HFFc6 (cell line): Measurements from ENCODE around the gene CD300LG. TPM values are rescaled to one million over a fixed set of nuclear protein-coding genes. Genes with fewer than 3 reads are reported as not detected.

Source experiments
- DNase-seq: peaks from one replicate; pipeline ENCODE4 v3.0.0-alpha.2; 2018
- H3K27ac Mint-ChIP-seq: 2 replicates; pipeline ENCODE4 v1.8.0; 2020; ENCODE audit warnings: mild to moderate bottlenecking, mixed read lengths
- H3K27me3 Mint-ChIP-seq: 2 replicates; pipeline ENCODE4 v1.8.0; 2021; ENCODE audit warnings: mild to moderate bottlenecking, moderate library complexity, mixed read lengths; ENCODE audit not compliant: insufficient read depth
- H3K36me3 Mint-ChIP-seq: 2 replicates; pipeline ENCODE4 v1.8.0; 2021; ENCODE audit warnings: low read depth, mixed read lengths
- H3K4me1 Mint-ChIP-seq: 2 replicates; pipeline ENCODE4 v1.8.0; 2020; ENCODE audit warnings: low read depth, mixed read lengths
- H3K4me3 Mint-ChIP-seq: 2 replicates; pipeline ENCODE4 v1.8.0; 2020; ENCODE audit warnings: mild to moderate bottlenecking, moderate library complexity, mixed read lengths
- H3K9me3 Mint-ChIP-seq: 2 replicates; pipeline ENCODE4 v1.8.0; 2020; ENCODE audit warnings: mild to moderate bottlenecking, mixed read lengths
- total RNA-seq, 6 experiments: library from RNA; stranded (reverse); fragmentation: NEBNext Ultra II Directional; extraction: Animal tissue kit (Norgen Biotek cat#: 25700); gene quantifications; 2 replicates in 1 of 6; 3 replicates in 5 of 6; pipeline ENCODE4 v1.2.3, GENCODE V29; 2021
- TF ChIP-seq, protein P1 (sequence below): fragments of 200-600 bp; sonication (generic); IDR thresholded peaks from 2 replicates; pipeline ENCODE4 v1.5.0; 2021; ENCODE audit warnings: antibody characterized with exemption, mild to moderate bottlenecking

Gene CD300LG
- total RNA-seq, 6 experiments from 2014 or later = not detected

DNA sequence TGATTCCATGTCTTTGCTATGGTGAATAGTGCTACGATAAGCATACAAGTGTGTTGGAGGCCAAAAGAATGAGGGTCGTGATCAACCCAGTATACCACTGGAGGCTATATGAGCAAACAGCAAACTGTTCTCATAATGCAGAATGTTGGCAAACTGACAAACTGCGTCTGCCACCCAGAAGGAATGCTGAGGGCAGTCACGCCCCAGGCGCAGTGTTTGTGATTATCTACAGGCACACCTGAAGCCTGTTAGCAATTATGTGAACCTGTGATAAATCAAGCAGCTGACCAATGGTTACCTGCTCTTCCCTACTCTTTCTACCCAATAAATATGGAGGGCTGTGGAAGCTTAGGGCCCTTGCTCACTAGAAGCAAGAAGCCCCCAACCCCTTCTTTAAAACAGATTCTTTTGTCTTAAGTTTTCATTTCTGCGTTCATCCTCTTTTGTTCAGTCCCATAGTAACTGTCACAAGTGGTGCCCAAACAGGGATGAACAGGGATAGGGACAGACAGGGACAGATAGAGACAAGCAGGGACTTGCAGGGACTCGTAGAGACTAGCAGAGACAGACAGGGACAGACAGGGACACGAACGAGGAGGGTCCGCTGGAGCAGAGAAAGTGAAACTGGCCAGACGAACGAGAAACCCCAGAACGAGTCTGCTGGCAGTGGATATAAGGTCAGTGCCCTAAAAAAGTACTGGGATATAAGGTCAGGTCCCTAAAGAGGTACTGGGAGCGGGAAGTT is 25.1 kb downstream of the CD300LG start:
- H3K27me3 Mint-ChIP-seq = peaks cover 65% of the 10 kb centered on the region
- H3K36me3 Mint-ChIP-seq = no peaks in the 10 kb centered on the region
- no peak overlapping the region for H3K27ac Mint-ChIP-seq
- DNase-seq = no peak
- no peaks in the 10 kb centered on the region for H3K9me3 Mint-ChIP-seq
- H3K4me3 Mint-ChIP-seq = peak overlapping the region; percentile 64; the same call in 1 of the 2 replicates
- H3K4me1 Mint-ChIP-seq = peaks cover 8% of the 10 kb centered on the region; the same call in 1 of the 2 replicates
- TF ChIP-seq, protein P1, sequence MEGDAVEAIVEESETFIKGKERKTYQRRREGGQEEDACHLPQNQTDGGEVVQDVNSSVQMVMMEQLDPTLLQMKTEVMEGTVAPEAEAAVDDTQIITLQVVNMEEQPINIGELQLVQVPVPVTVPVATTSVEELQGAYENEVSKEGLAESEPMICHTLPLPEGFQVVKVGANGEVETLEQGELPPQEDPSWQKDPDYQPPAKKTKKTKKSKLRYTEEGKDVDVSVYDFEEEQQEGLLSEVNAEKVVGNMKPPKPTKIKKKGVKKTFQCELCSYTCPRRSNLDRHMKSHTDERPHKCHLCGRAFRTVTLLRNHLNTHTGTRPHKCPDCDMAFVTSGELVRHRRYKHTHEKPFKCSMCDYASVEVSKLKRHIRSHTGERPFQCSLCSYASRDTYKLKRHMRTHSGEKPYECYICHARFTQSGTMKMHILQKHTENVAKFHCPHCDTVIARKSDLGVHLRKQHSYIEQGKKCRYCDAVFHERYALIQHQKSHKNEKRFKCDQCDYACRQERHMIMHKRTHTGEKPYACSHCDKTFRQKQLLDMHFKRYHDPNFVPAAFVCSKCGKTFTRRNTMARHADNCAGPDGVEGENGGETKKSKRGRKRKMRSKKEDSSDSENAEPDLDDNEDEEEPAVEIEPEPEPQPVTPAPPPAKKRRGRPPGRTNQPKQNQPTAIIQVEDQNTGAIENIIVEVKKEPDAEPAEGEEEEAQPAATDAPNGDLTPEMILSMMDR = no peak

DNA sequence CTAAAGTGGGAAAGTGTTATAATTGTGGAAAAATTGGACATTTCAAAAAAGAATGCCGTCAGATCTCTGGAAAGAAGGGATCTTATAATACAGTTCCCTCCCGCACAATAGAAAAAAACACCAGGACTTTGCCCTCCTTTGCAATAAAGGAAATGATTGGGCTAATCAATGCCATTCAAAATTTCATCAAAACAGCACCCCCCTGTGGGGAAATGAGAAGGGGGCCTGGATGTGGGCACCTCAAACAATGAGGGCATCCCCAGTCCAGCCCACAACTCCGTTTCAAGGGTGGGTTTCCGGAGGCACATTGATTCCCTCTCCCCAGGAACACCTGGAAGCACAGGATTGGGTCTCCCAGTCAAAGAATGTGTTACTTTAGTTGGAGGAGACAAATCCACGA is 26.1 kb downstream of the CD300LG start:
- Mint-ChIP-seq H3K9me3 (no peaks in the 10 kb centered on the region), H3K4me1 (peaks cover 8% of the 10 kb centered on the region; the same call in 1 of the 2 replicates), H3K27me3 (peaks cover 57% of the 10 kb centered on the region), H3K27ac (no peak overlapping the region), H3K4me3 (no peak overlapping the region; the same call in 1 of the 2 replicates), H3K36me3 (no peaks in the 10 kb centered on the region)
- TF ChIP-seq, protein P1 = peak; percentile 35
- no peak for DNase-seq

- TF ChIP-seq, protein P1 = no peak
- Mint-ChIP-seq H3K4me3 (no peak overlapping the region), H3K4me1 (peaks cover 12% of the 10 kb centered on the region), H3K27me3 (peaks cover 54% of the 10 kb centered on the region), H3K27ac (no peak overlapping the region), H3K9me3 (no peaks in the 10 kb centered on the region), H3K36me3 (no peaks in the 10 kb centered on the region)
- DNase-seq = no peak
Observed at GRCh38 chr17:43873815-43874214, 26.8 kb downstream of the CD300LG start.

DNA sequence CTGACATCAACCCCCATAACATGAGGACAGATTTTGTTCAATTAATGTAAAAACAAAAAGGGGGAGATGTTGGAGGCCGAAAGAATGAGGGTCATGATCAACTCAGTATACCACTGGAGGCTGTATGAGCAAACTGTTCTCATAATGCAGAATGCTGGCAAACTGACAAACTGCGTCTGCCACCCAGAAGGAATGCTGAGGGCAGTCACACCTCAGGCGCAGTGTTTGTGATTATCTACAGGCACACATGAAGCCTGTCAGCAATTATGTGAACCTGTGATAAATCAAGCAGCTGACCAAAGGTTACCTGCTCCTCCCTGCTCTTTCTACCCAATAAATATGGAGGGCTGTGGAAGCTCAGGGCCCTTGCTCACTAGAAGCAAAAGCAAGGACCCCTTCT is 27.3 kb downstream of the CD300LG start:
- Mint-ChIP-seq H3K4me3 (no peak overlapping the region), H3K36me3 (no peaks in the 10 kb centered on the region), H3K27me3 (peaks cover 50% of the 10 kb centered on the region), H3K9me3 (no peaks in the 10 kb centered on the region), H3K4me1 (peaks cover 16% of the 10 kb centered on the region), H3K27ac (no peak overlapping the region)
- TF ChIP-seq, protein P1 = no peak
- no peak for DNase-seq

DNA sequence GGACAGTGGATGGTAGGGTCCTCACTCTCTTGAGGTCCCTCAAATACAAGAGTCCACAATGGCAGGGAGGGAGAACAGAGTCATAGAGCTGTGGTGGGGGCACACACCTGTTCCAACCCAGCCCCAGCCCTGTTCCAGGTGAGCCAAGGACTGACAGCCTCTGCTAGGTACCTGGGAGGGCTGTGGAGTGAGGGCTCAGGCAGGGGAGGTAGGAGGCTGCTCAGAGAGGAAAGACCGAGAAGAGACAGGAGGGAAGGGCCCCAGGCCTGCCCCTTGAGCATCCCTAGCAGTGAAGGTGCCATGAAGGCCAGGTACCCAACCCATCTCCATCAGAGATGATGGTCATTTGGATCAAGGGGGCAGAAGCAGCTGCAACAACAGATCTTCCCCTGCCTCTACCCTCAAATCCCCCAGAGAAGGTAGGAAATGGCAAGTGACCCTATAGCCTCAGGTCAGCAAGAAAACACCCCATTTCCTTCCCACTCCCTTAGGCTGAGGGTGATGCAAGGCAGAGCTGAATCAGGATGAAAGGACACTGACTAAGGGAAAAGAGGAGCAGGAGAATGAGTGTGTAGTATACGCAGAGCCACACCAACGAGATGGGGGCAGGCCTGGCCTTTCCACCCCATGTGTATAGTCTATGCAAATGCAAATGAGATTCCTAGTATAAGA is 28.6 kb downstream of the CD300LG start:
- DNase-seq = no peak
- TF ChIP-seq, protein P1 = no peak
- H3K27me3 Mint-ChIP-seq = peaks cover 39% of the 10 kb centered on the region
- H3K27ac Mint-ChIP-seq = no peak overlapping the region
- H3K4me3 Mint-ChIP-seq = no peak overlapping the region
- H3K4me1 Mint-ChIP-seq = peaks cover 16% of the 10 kb centered on the region
- H3K9me3 Mint-ChIP-seq = no peaks in the 10 kb centered on the region
- H3K36me3 Mint-ChIP-seq = no peaks in the 10 kb centered on the region
